HL-60 (cell line): Measurements from ENCODE around the gene HNRNPA2B1.

Source experiments
- CTCF ChIP-seq: IDR thresholded peaks from one replicate; pipeline ENCODE4 v1.5.1; 2011; ENCODE audit warnings: low read length, control low read depth, inconsistent platforms; ENCODE audit not compliant: insufficient read depth
- POLR2AphosphoS5 ChIP-seq: IDR thresholded peaks from 2 replicates; pipeline ENCODE4 v1.6.1; 2012; ENCODE audit warnings: low read depth

GRCh38 chr7:26227987-26228386 lies 27.4 kb upstream of the HNRNPA2B1 start:
- TF ChIP-seq CTCF: no peak
- no peak for TF ChIP-seq POLR2AphosphoS5
